Progenitor cell of endocrine pancreas (in vitro differentiated cells): ENCODE measurements around the gene FRAT1. TPM values are rescaled to one million over a fixed set of nuclear protein-coding genes. Genes with fewer than 3 reads are reported as not detected.

Experiments
- DNase-seq: peaks from one replicate; pipeline ENCODE4 v3.0.0; 2021; ENCODE audit warnings: low spot score; ENCODE audit not compliant: unreplicated experiment
- H3K27ac Mint-ChIP-seq: 2 replicates; pipeline ENCODE4 v1.8.0; 2021; ENCODE audit warnings: mild to moderate bottlenecking, moderate library complexity, mixed read lengths
- H3K27me3 Mint-ChIP-seq: 2 replicates; pipeline ENCODE4 v1.8.0; 2021; ENCODE audit warnings: mixed read lengths
- H3K36me3 Mint-ChIP-seq: 2 replicates; pipeline ENCODE4 v1.8.0; 2022; ENCODE audit warnings: mixed read lengths; ENCODE audit not compliant: insufficient read depth
- H3K4me1 Mint-ChIP-seq: 2 replicates; pipeline ENCODE4 v1.8.0; 2021; ENCODE audit warnings: low read depth, mixed read lengths
- H3K4me3 Mint-ChIP-seq: 2 replicates; pipeline ENCODE4 v1.8.0; 2021; ENCODE audit warnings: low read depth, mild to moderate bottlenecking, moderate library complexity, mixed read lengths
- H3K9me3 Mint-ChIP-seq: 2 replicates; pipeline ENCODE4 v1.8.0; 2021; ENCODE audit warnings: low read depth, mixed read lengths
- total RNA-seq: library from RNA; stranded (reverse); gene quantifications from 2 replicates; pipeline ENCODE4 v1.2.1, GENCODE V29; 2021
- TF ChIP-seq, protein P1 (sequence below): fragments of 200-600 bp; sonication (generic); IDR thresholded peaks from one replicate; pipeline ENCODE4 v1.5.0; 2021; ENCODE audit warnings: antibody characterized with exemption, mild to moderate bottlenecking; ENCODE audit not compliant: unreplicated experiment

Gene FRAT1
- total RNA-seq, 1 donor from 2014 or later, result 15.7 TPM

GRCh38 chr10:97361537-97361901, 42.4 kb downstream of the FRAT1 start:
- H3K27ac Mint-ChIP-seq, result no peak overlapping the region
- DNase-seq, result no peak
- H3K9me3 Mint-ChIP-seq, result no peaks in the 10 kb centered on the region
- peaks cover 12% of the 10 kb centered on the region for H3K36me3 Mint-ChIP-seq
- H3K4me1 Mint-ChIP-seq, result no peaks in the 10 kb centered on the region
- H3K4me3 Mint-ChIP-seq, result no peak overlapping the region
- no peaks in the 10 kb centered on the region for H3K27me3 Mint-ChIP-seq
- TF ChIP-seq, protein P1, sequence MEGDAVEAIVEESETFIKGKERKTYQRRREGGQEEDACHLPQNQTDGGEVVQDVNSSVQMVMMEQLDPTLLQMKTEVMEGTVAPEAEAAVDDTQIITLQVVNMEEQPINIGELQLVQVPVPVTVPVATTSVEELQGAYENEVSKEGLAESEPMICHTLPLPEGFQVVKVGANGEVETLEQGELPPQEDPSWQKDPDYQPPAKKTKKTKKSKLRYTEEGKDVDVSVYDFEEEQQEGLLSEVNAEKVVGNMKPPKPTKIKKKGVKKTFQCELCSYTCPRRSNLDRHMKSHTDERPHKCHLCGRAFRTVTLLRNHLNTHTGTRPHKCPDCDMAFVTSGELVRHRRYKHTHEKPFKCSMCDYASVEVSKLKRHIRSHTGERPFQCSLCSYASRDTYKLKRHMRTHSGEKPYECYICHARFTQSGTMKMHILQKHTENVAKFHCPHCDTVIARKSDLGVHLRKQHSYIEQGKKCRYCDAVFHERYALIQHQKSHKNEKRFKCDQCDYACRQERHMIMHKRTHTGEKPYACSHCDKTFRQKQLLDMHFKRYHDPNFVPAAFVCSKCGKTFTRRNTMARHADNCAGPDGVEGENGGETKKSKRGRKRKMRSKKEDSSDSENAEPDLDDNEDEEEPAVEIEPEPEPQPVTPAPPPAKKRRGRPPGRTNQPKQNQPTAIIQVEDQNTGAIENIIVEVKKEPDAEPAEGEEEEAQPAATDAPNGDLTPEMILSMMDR, result no peak

GRCh38 chr10:97362310-97363033, 43.4 kb downstream of the FRAT1 start:
- DNase-seq, result no peak
- Mint-ChIP-seq H3K4me3 (no peak overlapping the region), H3K36me3 (peaks cover 13% of the 10 kb centered on the region), H3K27ac (no peak overlapping the region), H3K4me1 (no peaks in the 10 kb centered on the region), H3K27me3 (no peaks in the 10 kb centered on the region), H3K9me3 (no peaks in the 10 kb centered on the region)
- TF ChIP-seq, protein P1, result no peak

GRCh38 chr10:97363071-97363470, 44.0 kb downstream of the FRAT1 start:
- Mint-ChIP-seq H3K4me3 (no peak overlapping the region), H3K9me3 (no peaks in the 10 kb centered on the region), H3K36me3 (peaks cover 13% of the 10 kb centered on the region), H3K27ac (no peak overlapping the region), H3K4me1 (no peaks in the 10 kb centered on the region), H3K27me3 (no peaks in the 10 kb centered on the region)
- TF ChIP-seq, protein P1, result no peak
- DNase-seq, result no peak

DNA sequence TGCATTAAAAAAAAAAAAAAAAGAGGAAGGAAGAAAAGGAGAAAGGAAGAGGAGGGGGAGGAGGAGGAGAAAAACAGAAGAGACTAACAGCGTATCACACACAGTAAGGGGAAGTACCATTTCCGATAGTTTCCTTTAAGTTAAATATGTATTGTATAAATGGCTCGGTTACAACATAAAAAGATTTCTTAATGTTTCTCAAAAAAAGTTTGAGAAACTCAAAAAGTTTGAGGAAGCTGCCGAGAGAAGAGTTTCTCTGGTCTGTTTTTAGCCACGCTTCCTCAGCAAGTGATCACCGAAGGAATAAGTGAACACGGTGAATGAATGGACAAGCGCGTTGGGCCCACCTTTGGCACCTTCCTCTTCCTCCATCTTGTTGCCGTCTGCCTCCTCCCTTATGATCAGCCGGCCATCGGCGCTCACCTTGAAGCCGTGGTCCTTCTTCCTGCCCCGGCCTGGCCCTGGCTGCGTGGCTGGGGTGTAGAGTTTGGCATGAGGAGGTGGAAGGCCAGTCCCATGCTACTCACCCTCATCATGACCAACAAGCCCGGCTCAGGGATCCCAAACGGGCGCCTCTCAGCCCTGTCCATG, 46.8 kb downstream of the FRAT1 start:
- H3K4me1 Mint-ChIP-seq, result no peaks in the 10 kb centered on the region
- no peak overlapping the region for H3K4me3 Mint-ChIP-seq
- H3K9me3 Mint-ChIP-seq, result no peaks in the 10 kb centered on the region
- no peak overlapping the region for H3K27ac Mint-ChIP-seq
- no peak for DNase-seq
- peaks cover 17% of the 10 kb centered on the region for H3K36me3 Mint-ChIP-seq
- TF ChIP-seq, protein P1, result no peak
- H3K27me3 Mint-ChIP-seq, result no peaks in the 10 kb centered on the region

DNA sequence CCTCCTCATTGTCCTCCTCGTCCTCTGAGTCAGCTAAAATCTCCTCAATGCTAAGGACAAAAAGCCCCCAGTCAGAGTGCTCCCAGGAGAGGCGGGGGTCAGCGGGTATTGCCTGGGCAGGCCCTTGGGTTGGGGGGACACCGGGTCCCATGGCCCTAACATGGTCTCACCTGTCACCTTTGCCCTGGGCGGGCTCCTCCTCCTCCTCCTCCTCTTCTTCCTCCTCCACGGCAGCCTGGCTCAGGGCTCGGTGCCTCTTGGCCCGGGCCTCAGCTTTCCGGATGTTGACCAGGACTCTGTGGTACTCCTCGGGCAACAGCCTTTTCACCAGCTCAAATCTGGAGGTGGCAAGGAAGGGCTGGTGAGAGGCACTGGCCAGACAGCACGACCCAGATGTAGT, 47.5 kb downstream of the FRAT1 start:
- peaks cover 18% of the 10 kb centered on the region for H3K36me3 Mint-ChIP-seq
- DNase-seq, result no peak
- H3K9me3 Mint-ChIP-seq, result no peaks in the 10 kb centered on the region
- H3K27me3 Mint-ChIP-seq, result no peaks in the 10 kb centered on the region
- no peak overlapping the region for H3K4me3 Mint-ChIP-seq
- TF ChIP-seq, protein P1, result no peak
- H3K4me1 Mint-ChIP-seq, result no peaks in the 10 kb centered on the region
- H3K27ac Mint-ChIP-seq, result peak overlapping the region; percentile 41
